Retinal pigment epithelial cell (primary cell): ENCODE results near the gene CCDC183.

Source experiments
- DNase-seq: peaks from one replicate; pipeline ENCODE4 v3.0.0-alpha.2; 2010; ENCODE audit warnings: low read depth
- H3K4me3 ChIP-seq: 2 replicates; pipeline ENCODE4 v1.5.1; 2011; ENCODE audit warnings: mild to moderate bottlenecking, low read length, control low read depth, moderate library complexity
- TF ChIP-seq, protein P1 (sequence below): conservative IDR thresholded peaks from 2 replicates; pipeline ENCODE4 v1.5.1; 2011; ENCODE audit warnings: low read depth, low read length, control low read depth, inconsistent platforms

The CCDC183 gene

DNA sequence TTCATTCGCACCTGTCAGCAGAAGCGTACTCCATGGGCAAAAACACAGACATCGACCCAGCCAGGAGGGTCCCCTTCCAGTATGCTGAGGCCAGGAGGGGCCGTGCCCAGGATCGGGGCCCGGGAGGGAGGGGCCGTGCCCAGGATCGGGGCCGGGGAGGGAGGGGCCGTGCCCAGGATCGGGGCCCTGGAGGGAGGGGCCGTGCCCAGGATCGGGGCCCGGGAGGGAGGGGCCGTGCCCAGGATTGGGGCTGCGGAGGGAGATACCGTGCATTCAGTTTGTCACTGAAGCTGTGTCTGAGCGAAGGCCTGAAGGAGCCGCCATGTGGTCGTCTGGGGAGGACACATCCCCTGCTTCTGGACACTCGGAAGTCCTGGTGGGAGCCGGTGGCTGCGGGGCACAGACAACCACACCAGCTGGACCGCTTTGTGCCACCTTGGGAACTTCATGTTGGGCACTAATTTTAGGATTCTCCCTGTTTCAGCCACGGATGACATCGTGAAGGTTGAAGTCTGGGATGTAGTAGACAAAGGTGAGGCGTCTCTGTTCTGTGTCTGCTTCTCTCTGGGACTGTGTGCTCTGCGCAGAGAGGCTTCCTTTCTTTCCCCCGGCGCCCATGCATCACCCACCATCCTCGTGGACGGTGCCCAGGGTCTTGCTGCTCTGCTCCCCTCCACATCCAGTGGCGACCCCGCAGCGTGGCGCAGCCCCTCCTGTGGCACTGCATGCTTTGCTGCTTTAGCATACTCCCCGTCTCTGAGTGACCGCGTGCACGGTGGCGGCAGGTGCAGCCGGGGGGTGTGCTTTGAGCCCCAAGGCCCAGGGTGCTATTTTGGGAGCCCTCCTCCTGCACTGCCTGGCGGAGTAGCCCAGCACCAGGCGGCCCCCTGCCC, 29.4 kb downstream of the CCDC183 start:
- TF ChIP-seq, protein P1, sequence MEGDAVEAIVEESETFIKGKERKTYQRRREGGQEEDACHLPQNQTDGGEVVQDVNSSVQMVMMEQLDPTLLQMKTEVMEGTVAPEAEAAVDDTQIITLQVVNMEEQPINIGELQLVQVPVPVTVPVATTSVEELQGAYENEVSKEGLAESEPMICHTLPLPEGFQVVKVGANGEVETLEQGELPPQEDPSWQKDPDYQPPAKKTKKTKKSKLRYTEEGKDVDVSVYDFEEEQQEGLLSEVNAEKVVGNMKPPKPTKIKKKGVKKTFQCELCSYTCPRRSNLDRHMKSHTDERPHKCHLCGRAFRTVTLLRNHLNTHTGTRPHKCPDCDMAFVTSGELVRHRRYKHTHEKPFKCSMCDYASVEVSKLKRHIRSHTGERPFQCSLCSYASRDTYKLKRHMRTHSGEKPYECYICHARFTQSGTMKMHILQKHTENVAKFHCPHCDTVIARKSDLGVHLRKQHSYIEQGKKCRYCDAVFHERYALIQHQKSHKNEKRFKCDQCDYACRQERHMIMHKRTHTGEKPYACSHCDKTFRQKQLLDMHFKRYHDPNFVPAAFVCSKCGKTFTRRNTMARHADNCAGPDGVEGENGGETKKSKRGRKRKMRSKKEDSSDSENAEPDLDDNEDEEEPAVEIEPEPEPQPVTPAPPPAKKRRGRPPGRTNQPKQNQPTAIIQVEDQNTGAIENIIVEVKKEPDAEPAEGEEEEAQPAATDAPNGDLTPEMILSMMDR: no peak
- no peak for DNase-seq
- no peak overlapping the region for H3K4me3 ChIP-seq

DNA sequence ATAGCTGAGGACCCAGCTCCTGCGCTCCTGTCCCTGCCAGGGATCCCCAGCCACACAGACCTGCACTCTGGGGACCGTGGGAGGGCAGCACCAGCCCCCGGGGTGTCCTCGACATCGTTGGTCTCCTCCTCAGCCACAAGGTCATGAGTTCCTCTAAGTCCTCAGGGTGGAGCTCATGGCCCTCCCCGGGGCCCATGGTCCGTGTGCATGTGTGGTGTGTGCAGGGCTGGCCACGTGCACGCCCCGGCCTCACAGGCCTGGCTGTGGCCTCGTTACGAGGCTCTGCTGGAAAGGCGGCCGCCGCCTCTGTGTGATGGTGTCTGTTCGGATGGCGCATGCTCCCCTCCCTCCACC, 30.0 kb downstream of the CCDC183 start:
- TF ChIP-seq, protein P1: no peak
- DNase-seq: no peak
- H3K4me3 ChIP-seq: no peak overlapping the region

GRCh38 chr9:136826703-136827582, 30.8 kb downstream of the CCDC183 start:
- TF ChIP-seq, protein P1: no peak
- no peak overlapping the region for H3K4me3 ChIP-seq
- DNase-seq: no peak

- DNase-seq: no peak
These were observed 31.8 kb downstream of the CCDC183 start for GRCh38 chr9:136827794-136828473.

GRCh38 chr9:136828474-136829140, 32.5 kb downstream of the CCDC183 start:
- TF ChIP-seq, protein P1: no peak
- H3K4me3 ChIP-seq: no peak overlapping the region
- DNase-seq: no peak

More at GRCh38 chr9:136827794-136828473, 31.8 kb downstream of the CCDC183 start:
- H3K4me3 ChIP-seq: no peak overlapping the region
- TF ChIP-seq, protein P1: no peak

DNA sequence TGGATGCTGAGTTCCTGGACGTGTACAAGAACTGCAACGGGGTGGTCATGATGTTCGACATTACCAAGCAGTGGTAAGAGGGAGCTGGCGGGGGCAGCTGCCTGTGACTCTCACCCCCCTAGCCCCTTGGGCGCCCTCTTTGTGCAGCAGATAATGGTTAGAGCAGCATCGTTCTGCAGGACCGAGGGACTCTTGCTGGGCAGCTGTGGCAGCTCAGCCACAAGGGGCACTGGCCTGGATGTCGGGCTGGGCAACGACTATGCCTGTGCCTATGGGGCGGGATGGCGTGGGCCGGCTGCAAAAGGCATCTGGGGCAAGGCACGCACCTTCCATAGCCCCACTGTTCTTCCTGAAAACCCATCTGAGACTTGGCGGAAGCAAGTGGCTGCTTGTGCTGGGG, 33.3 kb downstream of the CCDC183 start:
- no peak for DNase-seq
- TF ChIP-seq, protein P1: no peak
- no peak overlapping the region for H3K4me3 ChIP-seq
